Neural cell (in vitro differentiated cells): Measurements from ENCODE around the gene CCDC148.

ENCODE experiments used
- CTCF ChIP-seq: fragments of 450-650 bp; IDR thresholded peaks from 2 replicates; pipeline ENCODE4 v1.5.1; 2014; ENCODE audit warnings: antibody characterized with exemption, mild to moderate bottlenecking, moderate library complexity; ENCODE audit not compliant: poor library complexity, severe bottlenecking
- EZH2 ChIP-seq: fragments of 200-600, 300-800 bp; shearing (Covaris generic), sonication (generic); IDR thresholded peaks from 2 replicates; pipeline ENCODE4 v1.6.1; 2014; ENCODE audit warnings: antibody characterized with exemption, low read length, borderline replicate concordance, mild to moderate bottlenecking; ENCODE audit not compliant: insufficient read depth, poor library complexity, severe bottlenecking
- POLR2AphosphoS5 ChIP-seq: IDR thresholded peaks from 2 replicates; pipeline ENCODE4 v1.6.1; 2012
- REST ChIP-seq: IDR thresholded peaks from 2 replicates; pipeline ENCODE4 v1.6.1; 2012; ENCODE audit warnings: borderline replicate concordance

- no peak for TF ChIP-seq EZH2
- no peak for TF ChIP-seq REST
- no peak for TF ChIP-seq POLR2AphosphoS5
- no peak for TF ChIP-seq CTCF
Observed at GRCh38 chr2:158182676-158183295, 273.8 kb downstream of the CCDC148 start.
